Activated naive CD8-positive, alpha-beta T cell treated with anti-CD3 and anti-CD28 coated beads, Interleukin-2, amount 10 ng/mL, durations not matched to agents 7 days and 5 days (primary cell): ENCODE results near the gene DDT. TPM values are rescaled to one million over a fixed set of nuclear protein-coding genes. Genes with fewer than 3 reads are reported as not detected.

Source experiments
- total RNA-seq, 2 experiments: library from RNA; stranded (reverse); gene quantifications; one replicate each; pipeline ENCODE4 v1.2.3, GENCODE V29; 2021

DDT gene
- total RNA-seq, 2 experiments from 2014 or later, result 133 TPM

Other genes with a start within 250 kb of the DDT start
- 1 to 10 TPM; 3.8 to 4.1 TPM for gene ZNF70, start 223.3 kb downstream of the DDT start, total RNA-seq
- gene VPREB3, start 220.0 kb downstream of the DDT start, total RNA-seq, result not detected
- gene C22orf15, start 211.5 kb downstream of the DDT start, total RNA-seq, result 1 to 10 TPM; 2.1 to 2.9 TPM
- gene CHCHD10, start 206.5 kb downstream of the DDT start, total RNA-seq, result 100 to 1,000 TPM in 1 of 2 experiments, 10 to 100 TPM in 1; 99.8 to 111 TPM
- gene MMP11, start 201.6 kb downstream of the DDT start, total RNA-seq, result 1 to 10 TPM; 2.1 to 2.4 TPM
- 10 to 100 TPM; 81.2 to 82.8 TPM for gene SMARCB1, start 187.5 kb downstream of the DDT start, total RNA-seq
- gene DERL3, start 135.4 kb downstream of the DDT start, total RNA-seq, result 1 to 10 TPM; 9.6 to 9.9 TPM
- 10 to 100 TPM; 10.0 to 12.1 TPM for gene SLC2A11, start 116.6 kb downstream of the DDT start, total RNA-seq
- 100 to 1,000 TPM; 776 to 848 TPM for gene MIF, start 80.1 kb downstream of the DDT start, total RNA-seq
- not detected for gene GSTT2B, start 13.2 kb downstream of the DDT start, total RNA-seq
- not detected for gene DDTL, start 7.6 kb downstream of the DDT start, total RNA-seq
- not detected for gene GSTT2, start 5.7 kb upstream of the DDT start, total RNA-seq
- gene GSTT4, start 31.0 kb upstream of the DDT start, total RNA-seq, result not detected
- 100 to 1,000 TPM; 153 to 159 TPM for gene CABIN1, start 36.9 kb upstream of the DDT start, total RNA-seq
- gene SUSD2, start 207.0 kb upstream of the DDT start, total RNA-seq, result 1 to 10 TPM in 1 of 2 experiments, under 1 TPM in 1; 0.94 to 1.2 TPM